Gastroesophageal sphincter (tissue), 3 donors: ENCODE data around the gene ADAM33.

ENCODE experiments used
- EP300 ChIP-seq: sonication (generic); formaldehyde crosslinking; IDR thresholded peaks from one replicate; pipeline ENCODE4 v1.6.1; 2017; ENCODE audit warnings: antibody characterized with exemption, mild to moderate bottlenecking
- POLR2A ChIP-seq, 2 donors: fragments of 450-650 bp; IDR thresholded peaks; one replicate each; pipeline ENCODE4 v1.6.1; 2017; ENCODE audit warnings: antibody characterized with exemption in 2 of 2, mild to moderate bottlenecking in 2 of 2, moderate library complexity in 1 of 2
- POLR2AphosphoS5 ChIP-seq: sonication (generic); formaldehyde crosslinking; IDR thresholded peaks from one replicate; pipeline ENCODE4 v1.6.1; 2017; ENCODE audit warnings: antibody characterized with exemption
- TF ChIP-seq, protein P1 (sequence below), 4 experiments: fragments of 200-600 bp in 2 of 4; fragments of 450-650 bp in 2 of 4; sonication (generic) in 1 of 4; IDR thresholded peaks; one replicate each; pipeline ENCODE4 v1.5.1; 2017 to 2019; ENCODE audit warnings: antibody characterized with exemption in 4 of 4, mild to moderate bottlenecking in 2 of 4, moderate library complexity in 2 of 4

DNA sequence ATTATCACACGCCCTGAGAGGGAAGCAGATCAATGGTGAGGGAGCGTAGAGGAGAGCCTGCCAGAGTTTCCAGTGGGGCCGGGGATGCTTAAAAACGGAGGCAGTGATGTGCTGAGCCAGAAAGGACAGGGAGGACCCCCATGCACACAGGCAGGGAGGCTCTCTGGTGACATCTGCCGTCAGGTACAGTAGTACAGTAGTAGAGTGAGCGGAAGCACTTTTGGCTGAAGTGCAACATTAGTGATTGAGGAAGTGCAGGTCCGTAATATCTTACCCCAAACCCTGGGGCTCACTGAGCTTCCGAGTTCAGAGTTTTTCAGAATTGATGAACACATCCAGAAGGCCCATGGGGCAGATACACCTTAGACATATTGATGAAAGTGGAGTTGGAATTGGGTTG lies 60.7 kb downstream of the ADAM33 start:
- TF ChIP-seq, protein P1, sequence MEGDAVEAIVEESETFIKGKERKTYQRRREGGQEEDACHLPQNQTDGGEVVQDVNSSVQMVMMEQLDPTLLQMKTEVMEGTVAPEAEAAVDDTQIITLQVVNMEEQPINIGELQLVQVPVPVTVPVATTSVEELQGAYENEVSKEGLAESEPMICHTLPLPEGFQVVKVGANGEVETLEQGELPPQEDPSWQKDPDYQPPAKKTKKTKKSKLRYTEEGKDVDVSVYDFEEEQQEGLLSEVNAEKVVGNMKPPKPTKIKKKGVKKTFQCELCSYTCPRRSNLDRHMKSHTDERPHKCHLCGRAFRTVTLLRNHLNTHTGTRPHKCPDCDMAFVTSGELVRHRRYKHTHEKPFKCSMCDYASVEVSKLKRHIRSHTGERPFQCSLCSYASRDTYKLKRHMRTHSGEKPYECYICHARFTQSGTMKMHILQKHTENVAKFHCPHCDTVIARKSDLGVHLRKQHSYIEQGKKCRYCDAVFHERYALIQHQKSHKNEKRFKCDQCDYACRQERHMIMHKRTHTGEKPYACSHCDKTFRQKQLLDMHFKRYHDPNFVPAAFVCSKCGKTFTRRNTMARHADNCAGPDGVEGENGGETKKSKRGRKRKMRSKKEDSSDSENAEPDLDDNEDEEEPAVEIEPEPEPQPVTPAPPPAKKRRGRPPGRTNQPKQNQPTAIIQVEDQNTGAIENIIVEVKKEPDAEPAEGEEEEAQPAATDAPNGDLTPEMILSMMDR (IDR thresholded peaks at IDR 0.05), result no peak
- TF ChIP-seq POLR2A (IDR thresholded peaks at IDR 0.05), result no peak
- TF ChIP-seq POLR2AphosphoS5, result no peak
- no peak for TF ChIP-seq EP300
